ENCODE measurements around the gene TRPV3. TPM values are rescaled to one million over a fixed set of nuclear protein-coding genes. Genes with fewer than 3 reads are reported as not detected.

TRPV3 gene
- total and polyA plus RNA-seq, 2 experiments from 2014 or later: 1.2 to 2.0 TPM

- TF ChIP-seq, protein P1, sequence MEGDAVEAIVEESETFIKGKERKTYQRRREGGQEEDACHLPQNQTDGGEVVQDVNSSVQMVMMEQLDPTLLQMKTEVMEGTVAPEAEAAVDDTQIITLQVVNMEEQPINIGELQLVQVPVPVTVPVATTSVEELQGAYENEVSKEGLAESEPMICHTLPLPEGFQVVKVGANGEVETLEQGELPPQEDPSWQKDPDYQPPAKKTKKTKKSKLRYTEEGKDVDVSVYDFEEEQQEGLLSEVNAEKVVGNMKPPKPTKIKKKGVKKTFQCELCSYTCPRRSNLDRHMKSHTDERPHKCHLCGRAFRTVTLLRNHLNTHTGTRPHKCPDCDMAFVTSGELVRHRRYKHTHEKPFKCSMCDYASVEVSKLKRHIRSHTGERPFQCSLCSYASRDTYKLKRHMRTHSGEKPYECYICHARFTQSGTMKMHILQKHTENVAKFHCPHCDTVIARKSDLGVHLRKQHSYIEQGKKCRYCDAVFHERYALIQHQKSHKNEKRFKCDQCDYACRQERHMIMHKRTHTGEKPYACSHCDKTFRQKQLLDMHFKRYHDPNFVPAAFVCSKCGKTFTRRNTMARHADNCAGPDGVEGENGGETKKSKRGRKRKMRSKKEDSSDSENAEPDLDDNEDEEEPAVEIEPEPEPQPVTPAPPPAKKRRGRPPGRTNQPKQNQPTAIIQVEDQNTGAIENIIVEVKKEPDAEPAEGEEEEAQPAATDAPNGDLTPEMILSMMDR (IDR thresholded peaks at IDR 0.05; ENCODE audit: low read depth, low read length): no peak
- Histone ChIP-seq H3K36me3 (no peaks in the 10 kb centered on the region), H3K27me3 (no peaks in the 10 kb centered on the region), H3K27ac (no peak within 1 kb of the TSS), H3K4me1 (ENCODE audit: low read depth) (no peaks in the 10 kb centered on the region), H3K9me3 (ENCODE audit: low read depth) (no peaks in the 10 kb centered on the region), H3K4me3 (no peak within 1 kb of the TSS)
- DNase-seq (ENCODE audit: low read depth in 1 of 2, low spot score in 1 of 2): no peak
Observed at GRCh38 chr17:3475812-3476610, 81.6 kb downstream of the TRPV3 start, which contains the start of gene ASPA. TSS of gene ASPA (plus strand) at chr17:3475997. CDS start at chr17:3476160, 163 bp downstream.

GRCh38 chr17:3475251-3475685, 82.3 kb downstream of the TRPV3 start:
- Histone ChIP-seq H3K36me3 (no peaks in the 10 kb centered on the region), H3K27ac (no peak overlapping the region), H3K4me3 (no peak overlapping the region), H3K4me1 (ENCODE audit: low read depth) (no peaks in the 10 kb centered on the region), H3K27me3 (no peaks in the 10 kb centered on the region), H3K9me3 (ENCODE audit: low read depth) (no peaks in the 10 kb centered on the region)
- TF ChIP-seq, protein P1 (IDR thresholded peaks at IDR 0.05; ENCODE audit: low read depth, low read length): no peak
- no peak for DNase-seq (ENCODE audit: low read depth in 1 of 2, low spot score in 1 of 2)

- Histone ChIP-seq H3K9me3 (ENCODE audit: low read depth) (no peaks in the 10 kb centered on the region), H3K27me3 (no peaks in the 10 kb centered on the region), H3K4me1 (ENCODE audit: low read depth) (no peaks in the 10 kb centered on the region), H3K36me3 (no peaks in the 10 kb centered on the region), H3K27ac (no peak overlapping the region), H3K4me3 (no peak overlapping the region)
- TF ChIP-seq, protein P1 (IDR thresholded peaks at IDR 0.05; ENCODE audit: low read depth, low read length): no peak
- DNase-seq (ENCODE audit: low read depth in 1 of 2, low spot score in 1 of 2): peak in 1 of 2 donors; percentile 22
Observed at GRCh38 chr17:3474212-3474611, 83.4 kb downstream of the TRPV3 start.

DNA sequence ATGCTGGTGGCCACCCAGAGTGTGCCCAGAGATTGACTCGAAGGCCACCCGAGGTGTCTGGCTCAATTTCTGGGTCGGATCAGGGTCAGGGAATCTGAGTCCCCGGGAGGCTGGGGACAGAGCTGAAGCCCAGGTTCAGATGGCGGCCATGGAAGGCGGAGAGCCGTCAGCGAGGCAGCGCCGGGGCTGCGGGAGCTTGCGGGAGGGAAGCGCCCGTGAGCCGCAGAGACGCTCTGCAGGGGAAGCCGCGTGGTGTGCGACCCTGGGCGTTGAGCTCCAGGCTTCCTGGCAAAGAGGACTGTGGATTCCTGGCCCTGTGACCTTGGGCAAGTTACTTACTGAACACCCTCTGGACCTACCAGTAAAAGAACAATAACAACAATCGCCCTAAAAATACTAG, 85.5 kb downstream of the TRPV3 start:
- no peak for DNase-seq (ENCODE audit: low read depth in 1 of 2, low spot score in 1 of 2)
- H3K4me1 ChIP-seq (ENCODE audit: low read depth): no peaks in the 10 kb centered on the region

GRCh38 chr17:3471599-3471998, 86.0 kb downstream of the TRPV3 start, which contains the start of gene SPATA22:
TSS of gene SPATA22 (minus strand) at chr17:3471819. CDS start at chr17:3469325, 2,494 bp downstream.
- no peaks in the 10 kb centered on the region for H3K36me3 ChIP-seq
- no peaks in the 10 kb centered on the region for H3K9me3 ChIP-seq (ENCODE audit: low read depth)
- H3K4me1 ChIP-seq (ENCODE audit: low read depth): no peaks in the 10 kb centered on the region
- no peak within 1 kb of the TSS for H3K27ac ChIP-seq
- no peak for DNase-seq (ENCODE audit: low read depth in 1 of 2, low spot score in 1 of 2)
- TF ChIP-seq, protein P1 (IDR thresholded peaks at IDR 0.05; ENCODE audit: low read depth, low read length): no peak
- no peak within 1 kb of the TSS for H3K4me3 ChIP-seq
- H3K27me3 ChIP-seq: no peaks in the 10 kb centered on the region

More for the DNA sequence above, 85.5 kb downstream of the TRPV3 start:
- Histone ChIP-seq H3K9me3 (ENCODE audit: low read depth) (no peaks in the 10 kb centered on the region), H3K27me3 (no peaks in the 10 kb centered on the region), H3K36me3 (no peaks in the 10 kb centered on the region), H3K27ac (no peak overlapping the region), H3K4me3 (no peak overlapping the region)
- TF ChIP-seq, protein P1 (IDR thresholded peaks at IDR 0.05; ENCODE audit: low read depth, low read length): no peak
